DND-41 (cell line): ENCODE measurements around the gene PSMD13.
A peak's percentile ranks its signal among the peaks of the same experiment; 100 is the strongest.

Experiments
- ATAC-seq: fragments of 200-7000 bp; cut with Tn5 transposase; 3 replicates; pipeline ENCODE4 v1.9.1; 2021; ENCODE audit warnings: low read depth; ENCODE audit not compliant: insufficient read depth
- DNase-seq: peaks from one replicate; pipeline ENCODE4 v3.0.0-alpha.2; 2020
- H2AFZ ChIP-seq: 2 replicates; pipeline ENCODE4 v1.6.0; 2012; ENCODE audit warnings: low read depth, low read length
- H3K27ac ChIP-seq: 2 replicates; pipeline ENCODE4 v1.5.1; 2012; ENCODE audit warnings: low read length, inconsistent platforms
- H3K27me3 ChIP-seq: fragments of 200-600 bp; sonication (generic); 2 replicates; pipeline ENCODE4 v1.6.0; 2012; ENCODE audit warnings: low read length, mild to moderate bottlenecking, inconsistent platforms; ENCODE audit not compliant: insufficient read depth, poor library complexity
- H3K36me3 ChIP-seq: 2 replicates; pipeline ENCODE4 v1.5.1; 2012; ENCODE audit warnings: low read length, inconsistent platforms; ENCODE audit not compliant: insufficient read depth
- H3K4me1 ChIP-seq: 2 replicates; pipeline ENCODE4 v1.5.1; 2012; ENCODE audit warnings: mild to moderate bottlenecking, low read length; ENCODE audit not compliant: insufficient read depth
- H3K4me2 ChIP-seq: 2 replicates; pipeline ENCODE4 v1.6.0; 2012; ENCODE audit warnings: mild to moderate bottlenecking, moderate library complexity, low read length, inconsistent platforms; ENCODE audit not compliant: insufficient read depth
- H3K4me3 ChIP-seq, 2 experiments: fragments of 200-600 bp in 1 of 2; shearing (Covaris generic) in 1 of 2; 2 replicates each; pipeline ENCODE4 v1.5.1; 2012 to 2016; ENCODE audit warnings: inconsistent platforms in 2 of 2, low read length in 2 of 2, mild to moderate bottlenecking in 2 of 2, low read depth in 1 of 2, moderate library complexity in 1 of 2
- H3K79me2 ChIP-seq: 2 replicates; pipeline ENCODE4 v1.6.0; 2012; ENCODE audit warnings: low read length, inconsistent platforms; ENCODE audit not compliant: insufficient read depth
- H3K9ac ChIP-seq: 2 replicates; pipeline ENCODE4 v1.6.0; 2012; ENCODE audit warnings: low read depth, mild to moderate bottlenecking, inconsistent platforms, low read length, moderate library complexity
- H3K9me3 ChIP-seq: 2 replicates; pipeline ENCODE4 v1.5.1; 2012; ENCODE audit warnings: low read length, moderate library complexity, mild to moderate bottlenecking, inconsistent platforms; ENCODE audit not compliant: insufficient read depth, severe bottlenecking
- H4K20me1 ChIP-seq: 2 replicates; pipeline ENCODE4 v1.6.0; 2012; ENCODE audit warnings: low read length; ENCODE audit not compliant: insufficient read depth
- CTCF ChIP-seq: IDR thresholded peaks from 2 replicates; pipeline ENCODE4 v1.5.1; 2012; ENCODE audit warnings: borderline replicate concordance, low read length, moderate library complexity, mild to moderate bottlenecking; ENCODE audit not compliant: poor library complexity, severe bottlenecking; ENCODE audit errors: extremely low read depth
- EZH2 ChIP-seq: IDR thresholded peaks from 3 replicates; pipeline ENCODE4 v1.6.1; 2012; ENCODE audit warnings: borderline replicate concordance, low read depth, mild to moderate bottlenecking, moderate library complexity, low read length, inconsistent platforms; ENCODE audit not compliant: severe bottlenecking

The PSMD13 gene

GRCh38 chr11:211295-211694 is 25.5 kb upstream of the PSMD13 start:
- no peak overlapping the region for H3K4me3 ChIP-seq
- no peak for DNase-seq
- no peaks in the 10 kb centered on the region for H3K9me3 ChIP-seq
- no peaks in the 10 kb centered on the region for H3K27me3 ChIP-seq
- peaks cover 35% of the 10 kb centered on the region for H3K4me1 ChIP-seq
- H3K79me2 ChIP-seq = peaks cover 45% of the 10 kb centered on the region
- peaks cover 74% of the 10 kb centered on the region for H3K36me3 ChIP-seq
- no peak overlapping the region for H2AFZ ChIP-seq
- H3K9ac ChIP-seq = no peak overlapping the region; the same call in 1 of the 2 replicates
- ATAC-seq = no peak
- peak overlapping the region; percentile 35; the same call in 1 of the 2 replicates for H3K27ac ChIP-seq
- H3K4me2 ChIP-seq = 0 out of 2 replicates have a peak overlapping the region, but pooled peaks have one; percentile 89
- H4K20me1 ChIP-seq = peaks cover 55% of the 10 kb centered on the region
- TF ChIP-seq EZH2 (no peak), CTCF (no peak)

- Histone ChIP-seq H3K4me3 (no peak overlapping the region), H3K79me2 (peaks cover 41% of the 10 kb centered on the region), H3K27me3 (no peaks in the 10 kb centered on the region), H3K36me3 (peaks cover 75% of the 10 kb centered on the region), H3K9ac (no peak overlapping the region), H3K27ac (no peak overlapping the region), H3K4me1 (peaks cover 31% of the 10 kb centered on the region), H4K20me1 (peaks cover 51% of the 10 kb centered on the region), H3K9me3 (no peaks in the 10 kb centered on the region), H2AFZ (no peak overlapping the region), H3K4me2 (no peak overlapping the region)
- DNase-seq = no peak
- TF ChIP-seq CTCF (no peak), EZH2 (no peak)
- no peak for ATAC-seq
Measured at GRCh38 chr11:211741-212140, 25.0 kb upstream of the PSMD13 start.

- ATAC-seq (no peak), DNase-seq (no peak)
- H3K4me1 ChIP-seq = peaks cover 30% of the 10 kb centered on the region
- H3K9ac ChIP-seq = no peak overlapping the region
- H3K27me3 ChIP-seq = no peaks in the 10 kb centered on the region
- H3K27ac ChIP-seq = peak overlapping the region; percentile 29; the same call in 1 of the 2 replicates
- no peak overlapping the region for H3K4me2 ChIP-seq
- no peak for TF ChIP-seq CTCF
- no peak for TF ChIP-seq EZH2
- no peaks in the 10 kb centered on the region for H3K9me3 ChIP-seq
- H3K4me3 ChIP-seq = no peak overlapping the region
- H3K79me2 ChIP-seq = peaks cover 37% of the 10 kb centered on the region
- no peak overlapping the region for H2AFZ ChIP-seq
- H4K20me1 ChIP-seq = peaks cover 51% of the 10 kb centered on the region
- peaks cover 75% of the 10 kb centered on the region for H3K36me3 ChIP-seq
Measured at GRCh38 chr11:212150-213100, 24.4 kb upstream of the PSMD13 start.
